Progenitor cell of endocrine pancreas (in vitro differentiated cells): ENCODE measurements around the gene CYP20A1. TPM values are rescaled to one million over a fixed set of nuclear protein-coding genes. Genes with fewer than 3 reads are reported as not detected.

Source experiments
- DNase-seq: peaks from one replicate; pipeline ENCODE4 v3.0.0; 2021; ENCODE audit warnings: low spot score; ENCODE audit not compliant: unreplicated experiment
- H3K27ac Mint-ChIP-seq: 2 replicates; pipeline ENCODE4 v1.8.0; 2021; ENCODE audit warnings: mild to moderate bottlenecking, moderate library complexity, mixed read lengths
- H3K27me3 Mint-ChIP-seq: 2 replicates; pipeline ENCODE4 v1.8.0; 2021; ENCODE audit warnings: mixed read lengths
- H3K36me3 Mint-ChIP-seq: 2 replicates; pipeline ENCODE4 v1.8.0; 2022; ENCODE audit warnings: mixed read lengths; ENCODE audit not compliant: insufficient read depth
- H3K4me1 Mint-ChIP-seq: 2 replicates; pipeline ENCODE4 v1.8.0; 2021; ENCODE audit warnings: low read depth, mixed read lengths
- H3K4me3 Mint-ChIP-seq: 2 replicates; pipeline ENCODE4 v1.8.0; 2021; ENCODE audit warnings: low read depth, mild to moderate bottlenecking, moderate library complexity, mixed read lengths
- H3K9me3 Mint-ChIP-seq: 2 replicates; pipeline ENCODE4 v1.8.0; 2021; ENCODE audit warnings: low read depth, mixed read lengths
- CTCF ChIP-seq: fragments of 200-600 bp; sonication (generic); IDR thresholded peaks from one replicate; pipeline ENCODE4 v1.5.0; 2021; ENCODE audit warnings: antibody characterized with exemption, mild to moderate bottlenecking; ENCODE audit not compliant: unreplicated experiment
- total RNA-seq: library from RNA; stranded (reverse); gene quantifications from 2 replicates; pipeline ENCODE4 v1.2.1, GENCODE V29; 2021

The CYP20A1 gene
- total RNA-seq, 1 donor from 2014 or later, result 25.4 TPM

- H3K27ac Mint-ChIP-seq, result peak within 1 kb of the TSS; percentile 99
- H3K4me1 Mint-ChIP-seq, result peaks cover 27% of the 10 kb centered on the region
- peak within 1 kb of the TSS; percentile 97 for H3K4me3 Mint-ChIP-seq
- no peaks in the 10 kb centered on the region for H3K9me3 Mint-ChIP-seq
- H3K27me3 Mint-ChIP-seq, result no peaks in the 10 kb centered on the region
- TF ChIP-seq CTCF, result no peak
- peaks cover 3% of the 10 kb centered on the region for H3K36me3 Mint-ChIP-seq
- peak; percentile 94 for DNase-seq
These were observed 89.3 kb downstream of the CYP20A1 start, which contains the start of gene ABI2 for GRCh38 chr2:203327901-203328759. Gene ABI2 (plus strand): TSS chr2:203328394. CDS start chr2:203328515, 121 bp downstream.

DNA sequence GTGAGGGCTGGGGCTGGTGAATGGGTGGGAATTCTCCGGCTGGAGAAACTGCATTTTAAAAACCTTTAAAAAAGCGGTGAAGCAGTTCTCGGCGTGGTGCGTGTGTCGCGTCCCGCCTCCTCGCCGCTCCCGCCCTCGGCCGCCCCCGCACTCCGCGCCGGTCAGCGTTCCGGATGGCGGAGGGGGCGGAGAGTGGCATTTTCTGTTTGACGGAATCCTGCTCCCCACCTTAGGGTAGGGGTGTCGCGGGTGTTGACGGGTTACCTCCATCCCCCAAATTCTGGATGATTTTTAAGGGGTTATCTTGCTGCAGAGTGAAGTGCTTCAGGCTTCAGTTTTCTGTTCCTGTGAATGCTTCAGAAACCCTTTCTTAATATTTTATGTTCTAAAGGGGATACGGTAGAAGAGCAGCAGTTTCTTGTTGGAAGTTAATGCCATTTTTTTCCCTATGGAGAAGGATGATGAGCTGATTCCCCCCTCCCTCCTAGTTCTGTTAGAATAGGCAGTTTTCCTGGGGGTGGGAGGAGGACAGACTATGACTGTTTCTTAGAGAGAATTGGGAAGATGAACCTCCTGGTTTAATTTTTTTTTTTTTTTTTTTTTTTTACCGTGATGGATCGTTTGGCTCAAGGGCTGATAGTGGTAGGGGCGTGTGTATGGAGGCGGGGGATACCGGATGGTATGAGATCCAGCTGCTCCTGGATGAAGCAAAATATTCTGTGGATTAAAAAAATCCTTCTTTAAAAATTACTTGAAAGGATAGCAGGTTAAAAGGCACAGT is 90.1 kb downstream of the CYP20A1 start:
- H3K27me3 Mint-ChIP-seq, result no peaks in the 10 kb centered on the region
- peak overlapping the region; percentile 92 for H3K27ac Mint-ChIP-seq
- peak overlapping the region; percentile 94 for H3K4me3 Mint-ChIP-seq
- H3K36me3 Mint-ChIP-seq, result peaks cover 3% of the 10 kb centered on the region
- DNase-seq, result no peak
- H3K9me3 Mint-ChIP-seq, result no peaks in the 10 kb centered on the region
- H3K4me1 Mint-ChIP-seq, result peaks cover 27% of the 10 kb centered on the region
- no peak for TF ChIP-seq CTCF

DNA sequence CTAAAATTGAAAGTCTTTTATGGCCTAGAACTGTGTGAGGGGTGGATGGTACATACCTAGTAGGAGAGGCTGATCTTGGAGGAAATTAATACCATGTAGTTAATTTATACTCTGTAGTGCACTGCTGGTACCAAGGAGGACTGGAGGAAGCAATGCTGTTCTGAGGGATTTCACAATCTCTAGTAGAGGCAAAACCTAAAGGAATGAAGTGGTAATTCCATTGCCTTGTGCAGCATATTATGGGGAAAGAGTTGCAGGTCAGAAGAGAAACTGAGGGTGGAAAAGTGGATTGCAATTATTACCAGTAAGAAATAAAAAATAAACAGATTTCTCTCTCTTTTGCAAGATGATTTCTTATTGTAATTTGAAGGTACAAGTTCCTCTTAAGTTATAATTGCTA is 91.6 kb downstream of the CYP20A1 start:
- no peak overlapping the region for H3K27ac Mint-ChIP-seq
- no peaks in the 10 kb centered on the region for H3K9me3 Mint-ChIP-seq
- H3K27me3 Mint-ChIP-seq, result no peaks in the 10 kb centered on the region
- peaks cover 6% of the 10 kb centered on the region for H3K36me3 Mint-ChIP-seq
- H3K4me3 Mint-ChIP-seq, result peak overlapping the region; percentile 94
- peaks cover 24% of the 10 kb centered on the region for H3K4me1 Mint-ChIP-seq
- no peak for DNase-seq
- TF ChIP-seq CTCF, result no peak

GRCh38 chr2:203338322-203338721 is 99.5 kb downstream of the CYP20A1 start:
- H3K27ac Mint-ChIP-seq, result no peak overlapping the region
- TF ChIP-seq CTCF, result no peak
- peaks cover 20% of the 10 kb centered on the region for H3K36me3 Mint-ChIP-seq
- no peak for DNase-seq
- H3K9me3 Mint-ChIP-seq, result no peaks in the 10 kb centered on the region
- H3K4me3 Mint-ChIP-seq, result no peak overlapping the region
- peaks cover 3% of the 10 kb centered on the region for H3K4me1 Mint-ChIP-seq
- H3K27me3 Mint-ChIP-seq, result no peaks in the 10 kb centered on the region

DNA sequence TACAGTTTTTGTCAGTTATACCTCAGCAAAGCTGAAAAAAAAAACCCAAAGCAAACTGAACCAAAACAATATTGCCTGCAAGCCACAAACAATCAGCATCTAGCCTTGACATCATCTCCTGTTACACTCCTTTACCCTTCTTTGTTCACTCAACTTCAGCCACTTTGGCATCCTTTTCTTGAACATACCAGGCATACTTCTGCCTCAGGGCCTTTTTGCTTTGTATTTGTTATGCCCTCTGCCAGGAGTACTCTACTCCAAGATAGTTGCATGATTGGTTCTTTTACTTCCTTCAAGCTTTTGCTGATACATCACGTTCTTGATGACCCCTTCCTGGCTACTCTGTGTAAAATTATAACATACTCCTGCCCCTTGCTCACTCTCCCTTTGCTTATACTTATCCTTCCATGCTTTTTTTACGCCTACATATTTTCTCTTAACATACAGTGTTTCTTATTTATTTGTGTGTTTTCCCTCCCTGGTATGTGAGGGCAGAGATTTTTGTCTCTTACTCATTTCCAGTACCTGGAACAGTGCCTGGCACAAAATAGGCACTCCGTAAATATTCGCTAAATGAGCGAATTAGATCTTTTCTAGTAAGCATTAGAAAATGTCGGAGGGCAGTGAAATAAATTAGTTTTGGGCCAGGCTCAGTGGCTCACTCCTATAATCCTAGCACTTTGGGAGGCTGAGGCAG is 102.1 kb downstream of the CYP20A1 start:
- no peak for TF ChIP-seq CTCF
- no peak overlapping the region for H3K4me3 Mint-ChIP-seq
- H3K27ac Mint-ChIP-seq, result peak overlapping the region; percentile 59
- peaks cover 3% of the 10 kb centered on the region for H3K4me1 Mint-ChIP-seq
- H3K36me3 Mint-ChIP-seq, result peaks cover 27% of the 10 kb centered on the region
- DNase-seq, result no peak
- no peaks in the 10 kb centered on the region for H3K9me3 Mint-ChIP-seq
- H3K27me3 Mint-ChIP-seq, result no peaks in the 10 kb centered on the region
